Middle frontal gyrus (tissue), 1 donor: ENCODE results near the gene RPS5.

Source experiments
- DNase-seq: peaks from one replicate; pipeline ENCODE4 v3.0.0-alpha.2; 2015; ENCODE audit warnings: low spot score; ENCODE audit errors: extremely low spot score

The RPS5 gene

DNA sequence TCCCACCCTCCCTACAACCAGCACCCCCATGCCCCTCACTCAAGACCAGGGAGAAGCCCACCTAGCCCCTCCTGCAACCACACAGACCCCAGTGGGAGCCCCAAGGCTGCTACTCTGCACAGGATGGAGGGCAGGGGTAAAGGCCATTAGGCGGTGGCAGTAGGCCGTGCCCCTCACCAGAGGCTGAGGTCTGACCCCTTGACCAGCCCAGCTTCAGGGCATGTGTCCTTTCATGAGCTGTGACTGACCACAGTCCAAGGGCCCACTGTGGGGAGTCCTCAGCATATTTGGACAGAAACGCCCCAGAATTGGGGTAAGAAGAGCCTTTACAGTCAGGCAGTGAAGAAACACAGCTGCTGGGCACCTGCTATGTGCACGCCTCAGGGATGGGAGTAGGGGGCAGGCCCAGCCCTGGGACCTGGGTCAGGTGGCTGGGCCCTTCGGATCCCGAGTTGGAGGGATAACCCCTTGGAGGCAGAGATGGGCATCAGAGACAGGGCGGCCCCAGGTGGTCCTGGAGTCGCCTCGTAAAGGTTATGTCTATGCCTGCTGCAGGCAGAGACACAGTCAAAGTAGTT is 1.7 kb upstream of the RPS5 start:
- DNase-seq: no peak

DNA sequence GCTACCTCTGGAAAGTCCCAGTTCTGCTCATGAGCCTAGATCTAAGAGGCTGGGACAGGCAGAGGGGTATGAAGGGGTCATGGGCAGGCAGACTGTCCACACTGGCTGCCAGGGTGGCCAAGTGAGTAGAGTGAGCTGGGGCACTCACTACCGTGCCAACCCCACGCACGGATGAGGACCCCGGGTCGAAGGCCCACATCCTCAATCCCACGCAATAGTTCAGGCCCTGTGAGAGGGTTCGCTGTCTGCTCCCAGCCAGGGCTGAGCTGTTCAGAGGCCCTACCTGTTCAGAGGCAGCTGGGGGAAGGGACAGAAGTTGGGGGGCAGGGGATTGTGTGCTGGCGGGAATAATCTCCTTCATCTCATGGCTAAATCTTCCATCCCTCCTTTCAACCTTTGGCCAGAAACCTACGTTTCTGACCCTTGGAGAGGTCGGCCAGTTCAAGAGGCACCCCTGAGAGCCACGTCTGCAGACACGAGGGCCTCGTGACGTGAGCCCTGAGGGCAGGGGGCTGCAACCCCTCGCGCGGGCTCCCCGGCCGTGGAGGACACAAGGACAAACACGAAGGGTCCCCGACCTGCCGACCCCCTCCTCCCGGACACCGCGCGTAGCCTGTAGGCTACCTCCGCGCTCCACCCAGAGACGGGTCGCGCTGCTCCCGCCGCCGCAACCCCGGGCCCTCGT is 1.0 kb upstream of the RPS5 start:
- DNase-seq: no peak

DNA sequence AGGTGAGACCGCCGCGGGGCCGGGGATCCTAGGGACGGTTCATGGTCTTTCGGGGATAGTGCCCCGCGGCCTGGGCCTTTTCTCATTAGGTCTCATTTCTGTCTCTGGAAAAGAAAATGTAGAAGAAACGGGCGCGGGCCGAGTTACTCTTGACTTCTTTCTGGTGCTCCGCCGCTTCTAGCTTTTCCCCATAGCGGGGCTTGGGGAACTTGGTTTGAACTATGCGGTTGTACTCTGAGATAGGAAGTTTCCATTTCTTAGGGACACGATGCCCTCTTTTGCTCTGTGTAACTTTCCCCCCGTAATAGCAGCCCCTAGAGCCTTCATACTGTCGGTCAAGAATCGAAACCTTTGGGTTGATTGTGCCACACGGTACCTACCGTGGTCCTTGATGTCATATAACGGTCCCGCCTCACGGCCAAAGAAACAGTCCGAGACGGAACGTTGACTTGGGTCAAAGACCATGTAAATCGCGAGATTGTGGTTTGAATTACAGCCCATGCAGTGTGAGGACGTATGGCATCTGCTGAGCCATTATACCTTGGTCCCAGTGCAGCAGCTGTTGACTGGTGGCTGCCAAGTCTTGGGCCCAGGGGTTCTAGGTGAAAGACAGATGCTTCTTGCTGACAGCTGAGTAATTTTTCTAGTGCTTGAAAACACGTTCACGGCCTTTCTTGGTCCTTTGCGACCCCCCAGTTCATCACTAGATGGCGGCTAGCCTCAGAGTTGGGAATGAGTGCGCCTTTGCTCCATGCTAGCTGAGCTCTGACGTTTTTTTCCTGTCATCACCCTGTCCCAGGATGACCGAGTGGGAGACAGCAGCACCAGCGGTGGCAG is 487 bp downstream of the RPS5 start:
- no peak for DNase-seq

DNA sequence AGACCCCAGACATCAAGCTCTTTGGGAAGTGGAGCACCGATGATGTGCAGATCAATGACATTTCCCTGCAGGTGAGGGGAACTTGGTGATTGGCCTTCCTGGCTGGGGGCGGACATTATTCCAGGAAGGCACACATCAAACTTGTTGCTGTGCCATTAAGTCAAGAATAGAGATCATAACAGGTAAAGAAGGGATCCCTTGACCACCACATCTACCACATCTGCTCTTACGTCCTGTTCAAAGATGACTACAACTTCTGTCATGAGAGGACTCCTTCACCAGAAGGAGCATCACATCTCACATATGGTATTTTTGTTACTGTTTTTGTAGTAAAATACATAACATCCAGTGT is 1.1 kb downstream of the RPS5 start:
- DNase-seq: no peak

DNA sequence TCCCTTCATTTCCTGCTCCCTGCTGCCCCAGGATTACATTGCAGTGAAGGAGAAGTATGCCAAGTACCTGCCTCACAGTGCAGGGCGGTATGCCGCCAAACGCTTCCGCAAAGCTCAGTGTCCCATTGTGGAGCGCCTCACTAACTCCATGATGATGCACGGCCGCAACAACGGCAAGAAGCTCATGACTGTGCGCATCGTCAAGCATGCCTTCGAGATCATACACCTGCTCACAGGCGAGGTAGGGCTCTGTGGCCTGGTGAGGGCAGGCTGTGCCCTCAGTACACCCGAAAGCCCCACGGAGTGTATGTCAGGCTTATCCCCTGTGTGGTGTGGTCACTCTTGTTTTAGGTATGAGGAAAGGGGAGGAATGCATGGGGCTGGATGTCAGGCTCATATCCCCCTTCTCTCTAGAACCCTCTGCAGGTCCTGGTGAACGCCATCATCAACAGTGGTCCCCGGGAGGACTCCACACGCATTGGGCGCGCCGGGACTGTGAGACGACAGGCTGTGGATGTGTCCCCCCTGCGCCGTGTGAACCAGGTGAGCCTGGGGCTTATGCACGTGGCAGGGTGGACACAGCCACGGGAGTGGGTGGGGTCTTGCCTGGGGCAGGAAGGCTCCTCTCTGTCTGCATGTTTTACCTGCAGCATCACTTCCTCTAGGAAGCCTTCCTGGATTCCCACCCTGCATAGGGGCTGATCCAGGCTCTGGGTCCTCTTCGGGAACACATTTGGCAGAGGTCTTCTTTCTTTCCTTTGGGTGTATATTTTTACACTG is 6.1 kb downstream of the RPS5 start:
- DNase-seq: no peak

- no peak for DNase-seq
Measured at GRCh38 chr19:58393725-58394033, 6.6 kb downstream of the RPS5 start.

- DNase-seq: no peak
Measured at GRCh38 chr19:58394821-58395219, 7.8 kb downstream of the RPS5 start.

DNA sequence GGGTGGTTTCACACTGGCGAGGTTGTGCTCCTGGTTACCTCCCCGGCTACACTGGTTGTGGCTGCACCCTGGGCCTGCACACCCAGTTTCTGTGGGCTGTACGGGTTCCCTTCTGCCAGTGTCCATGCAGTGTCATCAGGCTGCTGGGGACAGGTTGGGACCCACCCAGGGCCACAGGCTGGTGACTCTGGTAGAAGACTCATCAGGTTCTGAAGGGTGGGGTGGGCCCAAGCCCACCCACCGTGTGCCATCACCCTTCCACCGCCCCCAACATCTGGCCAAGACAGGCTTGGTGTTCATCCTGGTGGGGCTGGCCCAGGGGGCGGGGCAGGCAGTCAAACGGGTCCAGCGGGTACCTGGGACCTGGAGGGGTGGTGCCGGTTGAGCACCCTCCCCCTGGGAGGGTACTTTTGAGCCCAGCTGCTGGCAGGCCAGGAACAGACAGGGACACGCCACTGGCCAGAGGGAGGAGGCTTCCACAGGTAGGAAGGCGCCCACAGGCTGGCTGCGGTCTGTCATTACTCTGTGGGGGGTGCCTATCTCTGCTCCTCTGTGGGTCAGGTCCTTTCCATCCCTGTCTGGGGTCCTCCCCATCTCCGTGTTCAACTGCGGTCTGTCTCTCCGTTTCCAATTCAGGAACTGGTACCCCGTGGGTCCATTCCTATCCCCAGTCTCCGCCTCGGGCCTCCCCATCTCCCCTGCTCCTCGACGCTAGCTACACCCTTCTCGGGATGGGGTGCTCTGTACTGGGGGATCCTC is 8.3 kb downstream of the RPS5 start, which contains the start of gene RNF225:
TSS of gene RNF225 (plus strand) at position 437 of the 759 bp plus-strand sequence. CDS start 434 bp downstream, outside the sequence.
- DNase-seq: no peak

DNA sequence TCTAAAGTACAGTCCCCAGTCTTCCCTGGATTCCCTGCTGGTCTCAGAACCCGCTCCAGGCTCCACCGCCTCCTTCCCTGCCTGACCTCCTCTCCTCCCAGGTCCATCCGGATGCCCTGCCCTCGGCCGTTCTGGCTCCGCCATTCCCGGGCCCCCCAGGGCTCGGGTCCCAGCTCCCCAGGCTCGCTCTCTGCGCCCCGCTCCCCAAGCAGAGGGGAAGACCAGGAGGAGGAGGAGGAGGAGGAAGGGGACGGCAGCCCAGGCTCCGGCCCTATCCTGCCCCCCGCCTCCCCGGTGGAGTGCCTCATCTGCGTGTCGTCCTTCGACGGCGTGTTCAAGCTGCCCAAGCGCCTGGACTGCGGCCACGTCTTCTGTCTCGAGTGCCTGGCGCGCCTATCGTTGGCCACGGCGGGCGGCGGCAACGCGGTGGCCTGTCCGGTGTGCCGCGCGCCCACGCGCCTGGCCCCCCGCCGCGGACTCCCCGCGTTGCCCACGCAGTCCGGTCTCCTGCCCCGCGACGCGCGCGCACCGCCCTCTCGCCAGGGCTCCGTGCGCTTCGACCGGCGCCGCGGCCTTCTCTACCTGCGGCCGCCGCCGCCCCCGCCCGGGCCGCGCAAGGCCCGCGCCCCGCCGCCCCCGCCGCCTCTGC is 9.0 kb downstream of the RPS5 start:
- no peak for DNase-seq

DNA sequence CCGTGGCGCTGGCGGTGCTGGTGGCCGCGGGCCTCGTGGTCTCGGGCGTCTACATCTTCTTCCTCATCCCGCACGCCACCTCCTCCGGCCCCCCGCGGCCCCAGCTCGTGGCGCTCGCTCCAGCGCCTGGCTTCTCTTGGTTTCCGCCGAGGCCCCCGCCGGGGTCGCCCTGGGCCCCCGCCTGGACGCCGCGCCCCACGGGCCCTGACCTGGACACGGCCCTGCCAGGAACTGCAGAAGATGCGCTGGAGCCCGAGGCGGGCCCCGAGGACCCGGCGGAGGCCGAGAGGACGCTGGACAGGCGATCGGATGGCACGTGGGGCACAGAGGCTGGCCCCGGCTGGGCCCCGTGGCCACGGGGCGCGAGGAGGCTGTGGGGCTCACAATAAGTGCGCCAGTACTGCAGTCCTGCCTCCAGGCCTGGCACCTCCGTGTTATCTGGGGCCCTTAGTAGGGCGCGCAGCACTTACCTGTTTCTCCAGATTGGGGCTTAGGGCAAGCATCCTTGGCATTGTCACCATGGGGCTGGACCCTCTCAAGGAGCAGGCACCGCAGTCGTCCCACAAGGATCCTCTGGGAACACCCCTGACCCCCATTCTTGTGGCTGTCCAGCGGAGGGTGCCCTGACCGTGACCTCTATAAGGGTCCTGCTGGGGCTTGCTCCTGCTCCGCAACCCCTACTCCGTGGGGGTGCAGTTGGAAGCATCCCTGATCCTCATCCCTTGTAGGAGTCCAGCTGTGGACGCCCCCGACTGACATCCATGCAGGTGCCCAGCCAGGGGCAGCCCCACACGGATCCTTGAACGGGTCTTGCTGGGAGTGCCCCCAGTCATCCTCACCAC is 9.8 kb downstream of the RPS5 start:
- no peak for DNase-seq

GRCh38 chr19:58397533-58398037 is 10.5 kb downstream of the RPS5 start:
- no peak for DNase-seq

DNA sequence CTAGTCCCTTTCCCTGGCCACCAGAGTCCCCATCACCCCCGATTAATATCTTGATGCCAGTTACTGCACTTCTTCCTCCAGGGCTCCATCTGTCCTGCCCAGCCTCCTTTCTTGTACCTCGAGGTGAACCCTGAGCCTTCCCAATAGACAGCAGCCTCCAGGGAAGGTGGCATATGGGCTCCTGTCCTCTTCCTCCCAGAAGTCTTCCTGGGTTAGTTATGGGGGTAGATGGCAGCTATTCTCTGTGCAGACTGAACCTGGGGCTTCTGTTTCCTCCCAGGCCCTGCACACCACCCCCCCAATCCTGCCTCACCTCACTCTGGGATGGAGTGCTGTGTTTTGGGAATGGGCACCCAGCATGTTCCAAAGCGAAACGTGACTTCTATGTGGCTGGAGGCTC is 11.0 kb downstream of the RPS5 start:
- no peak for DNase-seq

- no peak for DNase-seq
Measured at GRCh38 chr19:58398545-58398944, 11.5 kb downstream of the RPS5 start.

DNA sequence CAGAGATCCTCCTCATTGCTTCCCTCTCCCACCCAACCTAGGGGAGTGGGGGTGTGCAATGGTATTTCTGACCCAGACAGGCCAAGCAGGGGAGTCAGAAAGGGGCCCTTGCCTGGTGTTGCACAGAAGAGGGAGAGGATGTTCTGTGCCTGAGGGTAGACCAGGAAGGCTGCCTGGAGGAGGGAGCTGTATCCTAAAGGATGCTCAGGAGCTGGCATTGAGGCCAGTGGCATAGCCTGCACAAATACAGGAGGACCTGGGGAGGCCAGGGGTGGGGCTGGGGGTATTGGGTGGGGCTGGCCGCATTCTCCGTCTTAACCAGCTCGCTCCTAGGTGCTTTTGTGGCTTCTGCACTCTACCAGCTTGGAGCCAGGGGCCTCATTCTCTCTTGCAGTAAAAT is 12.8 kb downstream of the RPS5 start:
- DNase-seq: no peak

GRCh38 chr19:58400316-58400915 is 13.3 kb downstream of the RPS5 start:
- no peak for DNase-seq

DNA sequence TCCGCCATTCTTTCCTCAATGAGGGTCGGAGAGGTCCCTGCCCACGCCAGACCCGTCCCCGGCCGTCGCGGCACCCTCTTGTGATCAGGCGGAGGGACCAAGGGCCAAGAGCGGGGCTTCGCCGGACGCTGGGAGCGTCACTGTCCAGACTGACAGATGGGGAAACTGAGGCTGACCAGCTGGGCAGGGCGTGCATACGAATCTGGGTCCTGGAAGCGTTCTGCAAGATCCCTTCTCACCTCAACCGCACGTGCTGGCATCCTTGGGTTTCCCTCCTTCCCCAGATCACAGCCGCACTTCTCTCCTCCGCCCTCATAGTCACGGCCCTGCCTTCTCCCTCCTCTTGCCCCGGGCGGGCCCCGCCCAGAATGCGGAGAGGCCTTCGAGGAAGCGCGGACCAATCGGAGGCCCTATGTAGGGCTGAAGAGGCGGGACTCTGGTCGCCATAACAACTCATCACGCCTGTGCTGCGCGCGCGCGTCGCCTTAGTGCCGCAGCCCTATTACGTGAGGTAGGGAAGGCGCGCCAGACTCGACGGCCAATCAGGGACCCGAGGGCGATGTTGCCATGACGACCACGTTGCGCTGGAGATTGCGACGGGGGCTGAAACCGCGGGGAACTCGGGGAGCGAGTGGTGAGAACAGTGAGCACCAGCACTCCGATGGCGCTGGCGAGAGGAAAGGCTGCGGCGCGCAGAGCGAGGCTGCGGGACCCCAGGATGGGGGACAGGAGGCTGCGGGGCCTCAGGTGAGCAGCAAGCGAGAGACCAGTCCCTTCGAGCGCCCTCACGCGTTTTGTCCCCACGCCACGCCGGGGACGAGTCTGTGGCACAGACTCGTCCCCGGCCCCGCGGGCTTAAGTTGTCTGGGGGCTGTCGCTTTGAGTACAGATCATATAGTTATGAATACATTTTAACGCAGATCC is 14.1 kb downstream of the RPS5 start:
- DNase-seq: peak; percentile 97

DNA sequence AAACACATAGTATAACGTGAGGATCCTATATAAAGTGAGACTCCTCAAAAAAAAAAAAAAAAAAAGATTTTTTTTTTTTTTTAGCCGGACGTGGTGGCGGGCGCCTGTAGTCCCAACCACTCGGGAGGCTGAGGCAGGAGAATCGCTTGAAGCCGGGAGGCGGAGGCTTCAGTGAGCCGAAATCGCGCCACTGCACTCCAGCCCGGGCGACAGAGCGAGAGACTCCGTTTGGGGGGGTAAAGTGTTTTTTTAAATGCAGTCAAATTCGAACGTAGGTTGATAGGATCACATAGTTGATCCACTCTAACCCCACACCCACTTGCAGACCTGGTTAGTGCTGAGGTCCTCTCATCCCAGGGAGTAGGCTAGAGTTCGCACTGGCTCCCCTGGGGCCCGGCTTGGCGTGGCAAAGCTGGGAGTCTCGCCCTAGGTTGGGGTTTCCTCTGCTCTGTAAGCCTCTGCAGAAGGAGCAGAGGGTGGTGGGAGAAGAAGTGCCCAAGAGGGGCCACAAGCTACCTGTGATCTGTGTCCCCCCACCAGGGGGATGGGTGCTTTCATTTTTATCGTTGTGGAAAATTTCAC is 14.9 kb downstream of the RPS5 start:
- DNase-seq: no peak
